ENCODE results near the gene FCHSD1. TPM values are rescaled to one million over a fixed set of nuclear protein-coding genes. Genes with fewer than 3 reads are reported as not detected.

Gene FCHSD1
- total RNA-seq, 1 experiment from 2014 or later = 37.2 TPM

- no TSS peak for BruUV-seq (replicated peaks)
- H3K9ac ChIP-seq (ENCODE audit: low read length) = no peak overlapping the region
- TF ChIP-seq RAD21 (IDR thresholded peaks at IDR 0.05; ENCODE audit: low read depth) (no peak), EZH2 (IDR thresholded peaks at IDR 0.05) (no peak), CEBPB (IDR thresholded peaks at IDR 0.05; ENCODE audit: low read depth) (no peak), EGR1 (IDR thresholded peaks at IDR 0.05; ENCODE audit: low read depth) (no peak), ATF3 (IDR thresholded peaks at IDR 0.05) (no peak), POLR2AphosphoS5 (IDR thresholded peaks at IDR 0.05; ENCODE audit: low read depth, low read length) (no peak), JUND (IDR thresholded peaks at IDR 0.05) (no peak), CBX3 (IDR thresholded peaks at IDR 0.05; ENCODE audit: low read depth) (no peak)
- TF ChIP-seq, protein P1, sequence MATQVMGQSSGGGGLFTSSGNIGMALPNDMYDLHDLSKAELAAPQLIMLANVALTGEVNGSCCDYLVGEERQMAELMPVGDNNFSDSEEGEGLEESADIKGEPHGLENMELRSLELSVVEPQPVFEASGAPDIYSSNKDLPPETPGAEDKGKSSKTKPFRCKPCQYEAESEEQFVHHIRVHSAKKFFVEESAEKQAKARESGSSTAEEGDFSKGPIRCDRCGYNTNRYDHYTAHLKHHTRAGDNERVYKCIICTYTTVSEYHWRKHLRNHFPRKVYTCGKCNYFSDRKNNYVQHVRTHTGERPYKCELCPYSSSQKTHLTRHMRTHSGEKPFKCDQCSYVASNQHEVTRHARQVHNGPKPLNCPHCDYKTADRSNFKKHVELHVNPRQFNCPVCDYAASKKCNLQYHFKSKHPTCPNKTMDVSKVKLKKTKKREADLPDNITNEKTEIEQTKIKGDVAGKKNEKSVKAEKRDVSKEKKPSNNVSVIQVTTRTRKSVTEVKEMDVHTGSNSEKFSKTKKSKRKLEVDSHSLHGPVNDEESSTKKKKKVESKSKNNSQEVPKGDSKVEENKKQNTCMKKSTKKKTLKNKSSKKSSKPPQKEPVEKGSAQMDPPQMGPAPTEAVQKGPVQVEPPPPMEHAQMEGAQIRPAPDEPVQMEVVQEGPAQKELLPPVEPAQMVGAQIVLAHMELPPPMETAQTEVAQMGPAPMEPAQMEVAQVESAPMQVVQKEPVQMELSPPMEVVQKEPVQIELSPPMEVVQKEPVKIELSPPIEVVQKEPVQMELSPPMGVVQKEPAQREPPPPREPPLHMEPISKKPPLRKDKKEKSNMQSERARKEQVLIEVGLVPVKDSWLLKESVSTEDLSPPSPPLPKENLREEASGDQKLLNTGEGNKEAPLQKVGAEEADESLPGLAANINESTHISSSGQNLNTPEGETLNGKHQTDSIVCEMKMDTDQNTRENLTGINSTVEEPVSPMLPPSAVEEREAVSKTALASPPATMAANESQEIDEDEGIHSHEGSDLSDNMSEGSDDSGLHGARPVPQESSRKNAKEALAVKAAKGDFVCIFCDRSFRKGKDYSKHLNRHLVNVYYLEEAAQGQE (IDR thresholded peaks at IDR 0.05; ENCODE audit: low read depth) = no peak
- peaks cover 17% of the 10 kb centered on the region; the same call in 1 of the 2 replicates for H4K20me1 ChIP-seq (ENCODE audit: insufficient read depth)
- H2AFZ ChIP-seq (ENCODE audit: low read depth, low read length, poor library complexity, severe bottlenecking) = no peak overlapping the region
- no peaks in the 10 kb centered on the region for H3K9me3 ChIP-seq (ENCODE audit: control insufficient read depth in 1 of 2, insufficient read depth in 1 of 2, low read depth in 1 of 2, low read length in 2 of 2)
- intact Hi-C loops (cut with micrococcal nuclease) = no loop called here
- peaks cover 0 to 6% of the 10 kb centered on the region in 2 experiments; a peak in 1 of 4 replicates for H3K4me1 ChIP-seq (ENCODE audit: control insufficient read depth in 1 of 2, insufficient read depth in 2 of 2, low read length in 2 of 2)
- CTCF ChIA-PET = interaction anchor here (1.1 to 2.7 kb wide), 2 partner anchors 21 to 35 kb away, joined by 4 to 16 read pairs; partner anchors contain the start of gene DIAPH1
- H3K36me3 ChIP-seq (ENCODE audit: control insufficient read depth in 1 of 2, insufficient read depth in 2 of 2, low read length in 2 of 2) = no peaks in the 10 kb centered on the region
- no peak for DNase-seq (ENCODE audit: low read depth, low spot score)
- ATAC-seq = no peak
- RAD21 ChIA-PET (ENCODE audit: low non-redundant PET in 1 of 2, low total read pairs in 2 of 2, uncharacterized antibody in 2 of 2, unreplicated experiment in 2 of 2) = no interaction called here
- no peak overlapping the region for H3K27ac ChIP-seq (ENCODE audit: low read depth, low read length)
- POLR2A ChIA-PET = no interaction called here
- peaks cover 98% of the 10 kb centered on the region for H3K79me2 ChIP-seq (ENCODE audit: insufficient read depth, low read length)
- no peaks in the 10 kb centered on the region for H3K27me3 ChIP-seq (ENCODE audit: insufficient read depth, low read length)
- H3K4me3 ChIP-seq (replicated peaks in 1 of 2; ENCODE audit: low read depth in 1 of 2, low read length in 2 of 2) = no peak overlapping the region
- no peaks in the 10 kb centered on the region for H3K9me2 ChIP-seq (ENCODE audit: insufficient read depth)
- H3K4me2 ChIP-seq (ENCODE audit: low read length) = no peak overlapping the region
These were observed 52.5 kb downstream of the FCHSD1 start for GRCh38 chr5:141598391-141599345.
